NB4 (cell line): Measurements from ENCODE around the gene FOXI1.

Experiments
- CTCF ChIP-seq: IDR thresholded peaks from one replicate; pipeline ENCODE4 v1.5.1; 2012; ENCODE audit warnings: low read depth, low read length
- MAX ChIP-seq: IDR thresholded peaks from 2 replicates; pipeline ENCODE4 v1.6.1; 2011; ENCODE audit warnings: low read depth, low read length
- POLR2A ChIP-seq: IDR thresholded peaks from 2 replicates; pipeline ENCODE4 v1.6.1; 2011; ENCODE audit warnings: mild to moderate bottlenecking; ENCODE audit not compliant: insufficient read length; ENCODE audit errors: extremely low read depth

GRCh38 chr5:170081616-170082015 lies 24.1 kb upstream of the FOXI1 start:
- no peak for TF ChIP-seq CTCF
- TF ChIP-seq POLR2A = no peak
- no peak for TF ChIP-seq MAX
